HG02938 (cell line): ENCODE measurements around the gene FRK.
"Not testable (repeated sequence)": the region's sequence is repeated elsewhere in the genome, so short reads cannot be mapped to it uniquely, and the experiment has no call there.

Experiments used
- ATAC-seq: cut with Tn5 transposase; IDR thresholded peaks from one replicate; pipeline ENCODE4 v1.9.1; 2021; ENCODE audit warnings: mild to moderate bottlenecking, moderate library complexity; ENCODE audit not compliant: unreplicated experiment

FRK gene

GRCh38 chr6:116010386-116010785, 50.3 kb downstream of the FRK start:
- ATAC-seq = no peak

GRCh38 chr6:116008470-116009243, 52.0 kb downstream of the FRK start:
- ATAC-seq = peak; percentile 70

DNA sequence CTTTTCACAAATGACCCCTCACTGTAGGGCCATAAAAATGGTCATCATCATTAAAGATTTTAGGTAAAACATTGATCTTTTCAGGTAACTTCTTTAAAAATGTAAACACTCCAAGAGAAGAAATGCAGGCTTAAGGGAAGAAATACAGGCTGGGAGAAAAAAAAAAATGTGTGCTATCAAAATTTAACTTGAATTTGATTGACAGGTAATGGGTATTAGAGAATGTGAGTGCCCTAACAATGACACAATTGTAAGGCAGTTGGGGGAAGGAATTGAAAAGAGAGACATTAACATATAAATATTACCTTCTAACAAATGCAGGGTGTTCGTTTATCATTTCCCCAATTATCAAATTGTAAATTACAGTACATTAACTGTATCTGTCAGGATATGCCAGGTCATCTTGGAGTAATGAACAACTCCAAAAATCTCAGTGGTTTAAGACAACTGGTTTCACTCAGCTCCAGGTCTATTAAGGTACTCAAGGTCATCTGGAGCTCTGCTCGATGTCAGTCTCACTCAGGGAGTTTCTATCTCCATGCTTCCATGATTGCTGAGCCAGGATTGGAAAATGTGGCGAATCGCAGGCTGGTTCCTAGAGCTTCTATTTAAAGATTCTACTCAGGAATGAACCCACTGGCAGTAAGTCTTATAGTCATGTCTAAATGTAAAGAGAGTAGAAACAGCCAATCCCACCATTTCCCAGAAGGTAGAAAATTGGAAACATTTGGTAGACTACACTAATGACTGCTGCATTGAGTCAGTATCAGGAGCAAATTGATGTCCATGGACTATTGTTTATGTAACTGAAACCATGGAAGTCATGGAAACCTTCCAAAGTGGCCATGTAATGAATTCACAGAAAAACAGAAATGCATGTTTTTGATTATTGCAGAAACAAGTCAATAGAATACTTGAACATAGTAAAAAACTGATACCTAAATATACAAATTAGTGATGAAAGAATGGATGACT, 55.6 kb downstream of the FRK start:
- ATAC-seq = no peak

DNA sequence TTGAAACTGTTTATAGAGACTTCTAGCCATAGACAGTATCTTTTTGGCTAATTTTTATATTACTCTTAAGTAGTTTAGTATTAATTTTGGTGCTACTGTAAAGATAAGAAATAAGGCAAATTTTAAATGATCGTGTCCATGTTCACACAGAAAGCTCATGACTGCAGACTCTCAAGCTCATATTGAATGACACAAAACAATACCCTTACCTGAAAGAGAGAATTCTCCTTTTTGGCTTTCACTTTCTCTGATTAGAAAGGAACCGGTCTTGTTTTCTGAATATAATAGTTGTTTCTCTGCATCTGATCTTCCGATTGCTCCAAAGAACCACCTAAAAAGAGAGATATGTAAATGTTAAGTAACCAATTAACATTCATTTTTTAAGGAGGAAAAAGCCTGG, 57.0 kb downstream of the FRK start:
- ATAC-seq = peak; percentile 89

DNA sequence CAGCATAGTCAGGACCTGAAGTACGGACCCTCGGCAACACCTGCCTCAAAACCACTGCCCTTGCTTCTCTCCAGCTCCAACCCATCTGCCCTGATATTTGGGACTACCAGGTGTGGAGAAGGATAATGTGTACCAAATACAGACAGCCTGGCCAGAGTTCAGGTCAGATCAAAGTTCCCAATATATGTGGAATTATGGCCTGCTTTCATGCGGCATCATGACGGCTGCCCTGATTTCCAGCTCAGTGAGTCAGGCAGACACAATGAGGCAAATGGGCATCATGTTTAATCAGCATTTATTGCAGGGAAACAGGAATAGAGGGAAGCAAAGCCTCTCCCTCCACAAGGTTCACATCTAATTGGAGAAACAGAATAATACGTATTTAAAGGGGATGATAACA, 57.9 kb downstream of the FRK start:
- no peak for ATAC-seq

- ATAC-seq = no peak
Measured at GRCh38 chr6:115999235-115999634, 61.5 kb downstream of the FRK start.

GRCh38 chr6:115997990-115998585, 62.6 kb downstream of the FRK start:
- ATAC-seq = no peak

DNA sequence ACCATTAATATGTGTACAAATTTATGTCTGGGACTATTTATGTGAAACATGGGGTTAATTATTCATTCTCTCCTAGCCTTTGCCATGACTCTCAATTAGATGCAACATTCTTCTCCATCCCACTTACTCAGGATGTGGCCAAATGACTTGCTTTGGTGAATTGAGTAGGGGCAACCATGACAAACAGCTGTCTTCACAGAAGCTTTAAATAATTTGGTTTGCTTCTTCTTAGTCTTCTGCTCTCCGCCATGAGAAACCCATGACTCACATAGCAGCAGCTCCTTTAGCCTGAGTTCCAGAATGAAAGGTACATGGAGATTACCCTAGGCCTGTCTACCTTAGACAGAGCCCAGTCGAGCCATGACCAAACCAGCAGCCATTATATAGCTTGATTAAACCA, 74.7 kb downstream of the FRK start:
- ATAC-seq = no peak

DNA sequence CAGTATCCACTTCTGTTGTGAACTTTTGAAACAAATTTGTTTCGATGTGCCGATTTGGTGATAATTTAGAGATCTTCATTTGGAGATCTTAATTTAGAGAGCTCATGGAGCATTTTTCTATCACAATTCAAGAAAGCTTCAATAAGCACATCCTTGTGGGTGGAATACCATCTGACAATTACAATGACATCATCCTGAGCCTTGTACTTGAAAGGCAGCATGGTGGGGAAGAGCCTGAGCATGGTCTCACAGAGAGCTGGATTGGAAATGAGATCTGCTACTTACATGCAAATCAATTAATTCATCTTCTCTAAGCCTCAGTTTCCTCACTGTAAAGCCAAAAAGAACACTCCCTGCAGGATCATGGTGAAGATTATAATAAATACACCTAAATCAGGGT, 75.9 kb downstream of the FRK start:
- no peak for ATAC-seq

DNA sequence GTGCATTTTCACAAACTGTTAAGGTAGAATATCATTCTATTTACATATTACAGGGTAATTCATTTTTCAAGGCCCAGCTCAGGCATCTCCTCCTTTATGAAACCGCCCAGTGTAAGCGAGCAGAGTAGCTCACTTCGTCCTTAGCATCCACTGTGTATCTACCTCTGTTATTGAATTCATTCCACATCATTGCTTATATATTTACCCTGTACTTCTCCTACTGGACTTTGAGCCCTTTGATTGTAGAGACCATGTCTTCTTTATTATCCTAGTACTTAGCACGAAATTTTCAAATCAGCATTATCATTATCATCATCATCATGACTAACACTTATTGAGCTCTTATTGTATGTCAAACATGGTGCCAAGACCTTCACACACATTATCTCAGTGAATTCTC, 76.7 kb downstream of the FRK start:
- no peak for ATAC-seq

GRCh38 chr6:115982453-115982852, 78.2 kb downstream of the FRK start:
- ATAC-seq = no peak

GRCh38 chr6:115977220-115977619, 83.5 kb downstream of the FRK start:
- no peak for ATAC-seq

GRCh38 chr6:115976321-115976870, 84.3 kb downstream of the FRK start:
- ATAC-seq = no peak

GRCh38 chr6:115972679-115973078, 88.0 kb downstream of the FRK start:
- ATAC-seq = no peak

GRCh38 chr6:115971785-115972184, 88.9 kb downstream of the FRK start:
- ATAC-seq = no peak

- ATAC-seq = no peak
Measured at GRCh38 chr6:115969930-115970273, 90.8 kb downstream of the FRK start.

- no peak for ATAC-seq
Measured at GRCh38 chr6:115969207-115969929, 91.3 kb downstream of the FRK start.

DNA sequence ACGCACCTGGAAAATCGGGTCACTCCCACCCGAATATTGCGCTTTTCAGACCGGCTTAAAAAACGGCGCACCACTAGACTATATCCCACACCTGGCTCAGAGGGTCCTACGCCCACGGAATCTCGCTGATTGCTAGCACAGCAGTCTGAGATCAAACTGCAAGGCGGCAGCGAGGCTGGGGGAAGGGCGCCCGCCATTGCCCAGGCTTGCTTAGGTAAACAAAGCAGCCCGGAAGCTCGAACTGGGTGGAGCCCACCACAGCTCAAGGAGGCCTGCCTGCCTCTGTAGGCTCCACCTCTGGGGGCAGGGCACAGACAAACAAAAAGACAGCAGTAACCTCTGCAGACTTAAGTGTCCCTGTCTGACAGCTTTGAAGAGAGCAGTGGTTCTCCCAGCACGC, 100.4 kb downstream of the FRK start:
- ATAC-seq = not testable (repeated sequence)

GRCh38 chr6:115958958-115959357, 101.7 kb downstream of the FRK start:
- ATAC-seq = no peak

- no peak for ATAC-seq
Measured at GRCh38 chr6:115954740-115955139, 106.0 kb downstream of the FRK start.

DNA sequence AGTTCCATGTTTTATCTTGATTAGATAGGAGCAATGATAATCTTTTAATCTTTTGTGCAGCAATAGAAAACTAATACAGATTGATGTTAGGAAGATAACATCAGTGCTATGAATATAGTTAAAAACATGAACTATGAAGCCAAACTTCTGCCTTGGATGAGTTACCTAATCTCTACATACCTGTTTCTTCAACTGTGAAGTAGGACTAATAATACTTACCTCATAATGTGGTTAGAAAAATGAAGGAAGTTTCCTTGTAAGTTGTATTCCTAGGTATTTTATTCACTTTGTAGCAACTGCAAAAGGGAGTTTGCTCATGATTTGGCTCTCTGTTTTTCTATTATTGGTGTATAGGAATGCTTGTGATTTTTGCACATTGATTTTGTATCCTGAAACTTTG, 111.9 kb downstream of the FRK start:
- no peak for ATAC-seq
